Esophagus squamous epithelium (tissue), 4 donors: ENCODE results near the gene MCM3.

Experiments
- POLR2A ChIP-seq, 4 donors: fragments of 450-650 bp; IDR thresholded peaks; one replicate each; pipeline ENCODE4 v1.6.1; 2017; ENCODE audit warnings: antibody characterized with exemption in 4 of 4, mild to moderate bottlenecking in 4 of 4, moderate library complexity in 3 of 4
- TF ChIP-seq, protein P1 (sequence below), 6 experiments: fragments of 450-650 bp in 4 of 6; fragments of 200-600 bp in 2 of 6; sonication (generic) in 2 of 6; IDR thresholded peaks; one replicate each; pipeline ENCODE4 v1.5.1; 2016 to 2019; ENCODE audit warnings: antibody characterized with exemption in 6 of 6, mild to moderate bottlenecking in 4 of 6, moderate library complexity in 4 of 6

DNA sequence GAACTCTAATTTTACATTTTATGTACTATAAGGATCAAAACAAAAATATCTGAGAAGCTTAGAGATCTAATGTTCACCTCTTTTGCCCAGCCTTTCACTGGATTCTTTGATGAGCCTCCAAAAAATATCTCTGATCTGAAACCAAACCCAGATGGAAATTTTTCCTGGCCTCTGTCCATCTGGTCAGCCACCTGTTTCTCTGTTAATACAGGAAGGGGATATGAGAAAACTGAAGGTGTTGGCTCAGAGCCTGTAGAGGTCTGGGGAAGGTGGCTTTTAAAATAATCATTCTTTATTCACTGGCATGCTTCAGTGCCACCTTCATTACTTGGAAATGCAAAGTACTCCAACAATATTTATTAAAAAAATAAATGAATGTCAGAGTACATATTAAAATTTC, 8.5 kb upstream of the MCM3 start:
- TF ChIP-seq, protein P1, sequence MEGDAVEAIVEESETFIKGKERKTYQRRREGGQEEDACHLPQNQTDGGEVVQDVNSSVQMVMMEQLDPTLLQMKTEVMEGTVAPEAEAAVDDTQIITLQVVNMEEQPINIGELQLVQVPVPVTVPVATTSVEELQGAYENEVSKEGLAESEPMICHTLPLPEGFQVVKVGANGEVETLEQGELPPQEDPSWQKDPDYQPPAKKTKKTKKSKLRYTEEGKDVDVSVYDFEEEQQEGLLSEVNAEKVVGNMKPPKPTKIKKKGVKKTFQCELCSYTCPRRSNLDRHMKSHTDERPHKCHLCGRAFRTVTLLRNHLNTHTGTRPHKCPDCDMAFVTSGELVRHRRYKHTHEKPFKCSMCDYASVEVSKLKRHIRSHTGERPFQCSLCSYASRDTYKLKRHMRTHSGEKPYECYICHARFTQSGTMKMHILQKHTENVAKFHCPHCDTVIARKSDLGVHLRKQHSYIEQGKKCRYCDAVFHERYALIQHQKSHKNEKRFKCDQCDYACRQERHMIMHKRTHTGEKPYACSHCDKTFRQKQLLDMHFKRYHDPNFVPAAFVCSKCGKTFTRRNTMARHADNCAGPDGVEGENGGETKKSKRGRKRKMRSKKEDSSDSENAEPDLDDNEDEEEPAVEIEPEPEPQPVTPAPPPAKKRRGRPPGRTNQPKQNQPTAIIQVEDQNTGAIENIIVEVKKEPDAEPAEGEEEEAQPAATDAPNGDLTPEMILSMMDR (IDR thresholded peaks at IDR 0.05) = no peak
- TF ChIP-seq POLR2A (IDR thresholded peaks at IDR 0.05) = no peak
